GM12878 (cell line): Measurements from ENCODE around the gene NOM1. TPM values are rescaled to one million over a fixed set of nuclear protein-coding genes. Genes with fewer than 3 reads are reported as not detected.

Experiments used
- EED ChIP-seq: sonication (generic); IDR thresholded peaks from 2 replicates; pipeline ENCODE4 v1.6.1; 2016; ENCODE audit warnings: antibody characterized with exemption, low read depth
- EP300 ChIP-seq, 2 experiments: fragments of 150-350 bp in 1 of 2; IDR thresholded peaks; 2 replicates each; pipeline ENCODE4 v1.6.1; 2011 to 2012; ENCODE audit warnings: low read depth in 2 of 2, low read length in 2 of 2, borderline replicate concordance in 1 of 2, improper control_type of control experiment in 1 of 2, inconsistent platforms in 1 of 2; ENCODE audit not compliant: control insufficient read depth in 1 of 2
- NFIC ChIP-seq: IDR thresholded peaks from 2 replicates; pipeline ENCODE4 v1.6.1; 2012; ENCODE audit warnings: low read depth, mild to moderate bottlenecking, inconsistent platforms, low read length, moderate library complexity
- NR2C2 ChIP-seq: IDR thresholded peaks from 2 replicates; pipeline ENCODE4 v1.6.1; 2011; ENCODE audit warnings: borderline replicate concordance, low read depth; ENCODE audit not compliant: control insufficient read depth, insufficient read length
- NR2F1 ChIP-seq: fragments of 450-650 bp; conservative IDR thresholded peaks from 2 replicates; pipeline ENCODE4 v1.6.1; 2017; ENCODE audit warnings: mild to moderate bottlenecking
- PAX8 ChIP-seq: fragments of 450-650 bp; IDR thresholded peaks from 2 replicates; pipeline ENCODE4 v1.6.1; 2017; ENCODE audit warnings: mild to moderate bottlenecking, moderate library complexity
- PML ChIP-seq: IDR thresholded peaks from 2 replicates; pipeline ENCODE4 v1.6.1; 2012; ENCODE audit warnings: low read length, inconsistent platforms
- RAD21 ChIP-seq: IDR thresholded peaks from 2 replicates; pipeline ENCODE4 v1.6.1; 2011; ENCODE audit warnings: mild to moderate bottlenecking, low read depth, low read length, moderate library complexity; ENCODE audit not compliant: insufficient read depth
- SMAD1 ChIP-seq: fragments of 450-650 bp; IDR thresholded peaks from 2 replicates; pipeline ENCODE4 v1.6.1; 2018; ENCODE audit warnings: mild to moderate bottlenecking, low read depth; ENCODE audit not compliant: partially characterized antibody
- SUPT20H ChIP-seq: IDR thresholded peaks from 2 replicates; pipeline ENCODE4 v1.6.1; 2011; ENCODE audit warnings: low read depth, mild to moderate bottlenecking, low read length, moderate library complexity, borderline replicate concordance; ENCODE audit not compliant: control insufficient read depth
- TCF3 ChIP-seq: IDR thresholded peaks from 2 replicates; pipeline ENCODE4 v1.6.1; 2012; ENCODE audit warnings: low read depth, mild to moderate bottlenecking, low read length, borderline replicate concordance; ENCODE audit not compliant: insufficient read depth
- WRNIP1 ChIP-seq: IDR thresholded peaks from 2 replicates; pipeline ENCODE4 v1.6.1; 2011; ENCODE audit warnings: low read depth, low read length, improper control_type of control experiment, borderline replicate concordance
- ZSCAN29 ChIP-seq: fragments of 450-650 bp; IDR thresholded peaks from 2 replicates; pipeline ENCODE4 v1.6.1; 2017; ENCODE audit warnings: mild to moderate bottlenecking, moderate library complexity
- polyA plus RNA-seq, 11 experiments: library from polyadenylated mRNA; depleted of rRNA in 4 of 11; unstranded in 6 of 11; stranded (reverse) in 5 of 11; fragments of >200 nt; fragmentation: Nextera tagmentation in 4 of 11; fragmentation: Illumina TruSeq in 1 of 11; extraction: Ambion mirVana in 4 of 11; extraction: Trizol in 1 of 11; gene quantifications; 1 replicate in 1 of 11; 2 replicates in 10 of 11; pipeline versions ENCODE4 v1.2.1 to v1.2.3, GENCODE V29; 2011 to 2016; ENCODE audit warnings: inconsistent platforms in 2 of 11, missing spikeins in 2 of 11, low read depth in 1 of 11
- total RNA-seq, 4 experiments: library from RNA; depleted of rRNA in 3 of 4; stranded (reverse); fragments of >200 nt in 3 of 4; fragmentation: Illumina TruSeq in 1 of 4; extraction: Trizol in 1 of 4; gene quantifications; 2 replicates each; pipeline versions ENCODE4 v1.2.1 to v1.2.3, GENCODE V29; 2013 to 2021
- TF ChIP-seq, protein P1 (sequence below): IDR thresholded peaks from 2 replicates; pipeline ENCODE4 v1.6.1; 2012; ENCODE audit warnings: low read depth, low read length, improper control_type of control experiment
- TF ChIP-seq, protein P2 (sequence below): IDR thresholded peaks from 2 replicates; pipeline ENCODE4 v1.6.1; 2011; ENCODE audit warnings: borderline replicate concordance, low read depth, mild to moderate bottlenecking, moderate library complexity, mixed read lengths, low read length; ENCODE audit not compliant: insufficient read depth; ENCODE audit errors: extremely low read length
- TF ChIP-seq, protein P3 (sequence below): fragments of 450-650 bp; IDR thresholded peaks from 2 replicates; pipeline ENCODE4 v1.6.1; 2017; ENCODE audit warnings: mild to moderate bottlenecking, moderate library complexity
- TF ChIP-seq, protein P4 (sequence below), 3 experiments: IDR thresholded peaks in 2 of 3; conservative IDR thresholded peaks in 1 of 3; 2 replicates each; pipeline ENCODE4 v1.5.1; 2011; ENCODE audit warnings: low read depth in 3 of 3, low read length in 3 of 3, mild to moderate bottlenecking in 3 of 3, control low read depth in 2 of 3, moderate library complexity in 2 of 3, inconsistent platforms in 1 of 3, mixed read lengths in 1 of 3; ENCODE audit not compliant: control insufficient read depth in 2 of 3, insufficient read depth in 1 of 3; ENCODE audit errors: extremely low read depth in 1 of 3

NOM1 gene
- total and polyA plus RNA-seq, 10 of the 15 experiments (the other 5 are each of a cell fraction or from before 2014, with no cell fraction given), result 2.9 to 21.3 (median 17.8) TPM

DNA sequence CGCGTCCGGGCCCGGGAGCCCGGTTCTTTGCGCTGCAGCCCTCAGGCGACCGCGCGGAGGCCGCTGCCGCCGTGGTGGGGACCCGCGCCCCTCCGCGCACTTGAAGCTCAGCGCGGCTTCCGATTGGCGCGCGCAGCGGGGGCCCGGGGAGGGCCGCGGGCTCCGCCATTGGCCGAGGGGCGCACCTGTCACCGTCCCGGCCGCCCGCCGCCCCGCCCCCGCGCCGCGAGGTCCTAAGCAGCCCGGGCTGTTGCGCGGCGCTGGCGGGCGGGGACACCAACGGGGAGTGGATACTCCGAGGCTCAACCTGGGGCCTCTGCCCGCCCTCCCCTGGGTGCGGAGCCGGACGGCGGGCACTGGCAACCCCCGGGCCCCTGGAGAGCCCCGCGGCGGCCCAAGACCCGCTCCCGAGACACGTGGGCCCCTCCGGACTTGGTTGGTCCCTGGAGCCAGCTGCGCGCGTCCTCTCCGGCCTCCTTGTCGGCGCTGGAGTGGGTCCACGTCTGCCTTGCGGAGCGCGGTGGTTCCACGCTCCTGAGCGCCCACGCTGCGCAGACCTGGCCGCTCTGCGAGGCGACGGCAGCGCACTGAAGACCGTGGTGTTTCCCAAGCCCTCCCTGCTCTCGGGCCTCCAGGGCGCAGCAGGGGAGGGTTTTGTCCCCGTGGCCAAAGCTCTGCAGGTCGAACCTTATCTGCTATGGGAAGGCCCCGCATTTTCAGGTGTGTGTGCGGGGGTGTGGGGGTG is 61.2 kb downstream of the NOM1 start, which contains the start of gene MNX1 (continued):
- TF ChIP-seq TCF3 (0 out of 2 replicates have a peak, but pooled peaks have one; percentile 14), EED (no peak), ZSCAN29 (peak; percentile 84; the same call in 1 of the 2 replicates), SUPT20H (no peak), RAD21 (no peak), EP300 (IDR thresholded peaks at IDR 0.05; ENCODE audit: borderline replicate concordance in 1 of 2, control insufficient read depth in 1 of 2, low read depth in 2 of 2, low read length in 2 of 2) (no peak), SMAD1 (no peak), NFIC (no peak), PML (no peak), PAX8 (no peak), NR2C2 (no peak), NR2F1 (no peak; the same call in 1 of the 2 replicates), WRNIP1 (no peak)
- TF ChIP-seq, protein P1, sequence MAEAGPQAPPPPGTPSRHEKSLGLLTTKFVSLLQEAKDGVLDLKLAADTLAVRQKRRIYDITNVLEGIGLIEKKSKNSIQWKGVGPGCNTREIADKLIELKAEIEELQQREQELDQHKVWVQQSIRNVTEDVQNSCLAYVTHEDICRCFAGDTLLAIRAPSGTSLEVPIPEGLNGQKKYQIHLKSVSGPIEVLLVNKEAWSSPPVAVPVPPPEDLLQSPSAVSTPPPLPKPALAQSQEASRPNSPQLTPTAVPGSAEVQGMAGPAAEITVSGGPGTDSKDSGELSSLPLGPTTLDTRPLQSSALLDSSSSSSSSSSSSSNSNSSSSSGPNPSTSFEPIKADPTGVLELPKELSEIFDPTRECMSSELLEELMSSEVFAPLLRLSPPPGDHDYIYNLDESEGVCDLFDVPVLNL, result peak; percentile 55; the same call in 1 of the 2 replicates
- TF ChIP-seq, protein P2, sequence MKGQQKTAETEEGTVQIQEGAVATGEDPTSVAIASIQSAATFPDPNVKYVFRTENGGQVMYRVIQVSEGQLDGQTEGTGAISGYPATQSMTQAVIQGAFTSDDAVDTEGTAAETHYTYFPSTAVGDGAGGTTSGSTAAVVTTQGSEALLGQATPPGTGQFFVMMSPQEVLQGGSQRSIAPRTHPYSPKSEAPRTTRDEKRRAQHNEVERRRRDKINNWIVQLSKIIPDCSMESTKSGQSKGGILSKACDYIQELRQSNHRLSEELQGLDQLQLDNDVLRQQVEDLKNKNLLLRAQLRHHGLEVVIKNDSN, result peak; percentile 41
- TF ChIP-seq, protein P3, sequence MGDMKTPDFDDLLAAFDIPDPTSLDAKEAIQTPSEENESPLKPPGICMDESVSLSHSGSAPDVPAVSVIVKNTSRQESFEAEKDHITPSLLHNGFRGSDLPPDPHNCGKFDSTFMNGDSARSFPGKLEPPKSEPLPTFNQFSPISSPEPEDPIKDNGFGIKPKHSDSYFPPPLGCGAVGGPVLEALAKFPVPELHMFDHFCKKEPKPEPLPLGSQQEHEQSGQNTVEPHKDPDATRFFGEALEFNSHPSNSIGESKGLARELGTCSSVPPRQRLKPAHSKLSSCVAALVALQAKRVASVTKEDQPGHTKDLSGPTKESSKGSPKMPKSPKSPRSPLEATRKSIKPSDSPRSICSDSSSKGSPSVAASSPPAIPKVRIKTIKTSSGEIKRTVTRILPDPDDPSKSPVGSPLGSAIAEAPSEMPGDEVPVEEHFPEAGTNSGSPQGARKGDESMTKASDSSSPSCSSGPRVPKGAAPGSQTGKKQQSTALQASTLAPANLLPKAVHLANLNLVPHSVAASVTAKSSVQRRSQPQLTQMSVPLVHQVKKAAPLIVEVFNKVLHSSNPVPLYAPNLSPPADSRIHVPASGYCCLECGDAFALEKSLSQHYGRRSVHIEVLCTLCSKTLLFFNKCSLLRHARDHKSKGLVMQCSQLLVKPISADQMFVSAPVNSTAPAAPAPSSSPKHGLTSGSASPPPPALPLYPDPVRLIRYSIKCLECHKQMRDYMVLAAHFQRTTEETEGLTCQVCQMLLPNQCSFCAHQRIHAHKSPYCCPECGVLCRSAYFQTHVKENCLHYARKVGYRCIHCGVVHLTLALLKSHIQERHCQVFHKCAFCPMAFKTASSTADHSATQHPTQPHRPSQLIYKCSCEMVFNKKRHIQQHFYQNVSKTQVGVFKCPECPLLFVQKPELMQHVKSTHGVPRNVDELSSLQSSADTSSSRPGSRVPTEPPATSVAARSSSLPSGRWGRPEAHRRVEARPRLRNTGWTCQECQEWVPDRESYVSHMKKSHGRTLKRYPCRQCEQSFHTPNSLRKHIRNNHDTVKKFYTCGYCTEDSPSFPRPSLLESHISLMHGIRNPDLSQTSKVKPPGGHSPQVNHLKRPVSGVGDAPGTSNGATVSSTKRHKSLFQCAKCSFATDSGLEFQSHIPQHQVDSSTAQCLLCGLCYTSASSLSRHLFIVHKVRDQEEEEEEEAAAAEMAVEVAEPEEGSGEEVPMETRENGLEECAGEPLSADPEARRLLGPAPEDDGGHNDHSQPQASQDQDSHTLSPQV, result peak; percentile 65
- TF ChIP-seq, protein P4, sequence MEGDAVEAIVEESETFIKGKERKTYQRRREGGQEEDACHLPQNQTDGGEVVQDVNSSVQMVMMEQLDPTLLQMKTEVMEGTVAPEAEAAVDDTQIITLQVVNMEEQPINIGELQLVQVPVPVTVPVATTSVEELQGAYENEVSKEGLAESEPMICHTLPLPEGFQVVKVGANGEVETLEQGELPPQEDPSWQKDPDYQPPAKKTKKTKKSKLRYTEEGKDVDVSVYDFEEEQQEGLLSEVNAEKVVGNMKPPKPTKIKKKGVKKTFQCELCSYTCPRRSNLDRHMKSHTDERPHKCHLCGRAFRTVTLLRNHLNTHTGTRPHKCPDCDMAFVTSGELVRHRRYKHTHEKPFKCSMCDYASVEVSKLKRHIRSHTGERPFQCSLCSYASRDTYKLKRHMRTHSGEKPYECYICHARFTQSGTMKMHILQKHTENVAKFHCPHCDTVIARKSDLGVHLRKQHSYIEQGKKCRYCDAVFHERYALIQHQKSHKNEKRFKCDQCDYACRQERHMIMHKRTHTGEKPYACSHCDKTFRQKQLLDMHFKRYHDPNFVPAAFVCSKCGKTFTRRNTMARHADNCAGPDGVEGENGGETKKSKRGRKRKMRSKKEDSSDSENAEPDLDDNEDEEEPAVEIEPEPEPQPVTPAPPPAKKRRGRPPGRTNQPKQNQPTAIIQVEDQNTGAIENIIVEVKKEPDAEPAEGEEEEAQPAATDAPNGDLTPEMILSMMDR (IDR thresholded peaks at IDR 0.05 in 2 of 3, conservative IDR thresholded peaks at IDR 0.05 in 1 of 3; ENCODE audit: control insufficient read depth in 2 of 3, extremely low read depth in 1 of 3, insufficient read depth in 1 of 3, low read depth in 3 of 3, low read length in 3 of 3), result no peak
